Tibial artery (tissue), 4 donors: Measurements from ENCODE around the gene KCNJ6.
A peak's percentile ranks its signal among the peaks of the same experiment; 100 is the strongest.

Experiments used
- DNase-seq, 2 donors: peaks; one replicate each; pipeline ENCODE4 v3.0.0-alpha.2; 2019
- H3K27ac ChIP-seq, 2 donors: fragments of 200-600 bp; sonication (generic) in 1 of 2; 1 replicate in 1 of 2; 2 replicates in 1 of 2; pipeline ENCODE4 v1.5.1; 2018 to 2019; ENCODE audit warnings: mild to moderate bottlenecking in 1 of 2
- H3K27me3 ChIP-seq, 2 donors: fragments of 200-600 bp; sonication (generic) in 1 of 2; one replicate each; pipeline versions ENCODE4 v1.5.1 to v1.6.0; 2016 to 2019
- H3K36me3 ChIP-seq, 3 donors: fragments of 200-600 bp; sonication (generic) in 2 of 3; one replicate each; pipeline ENCODE4 v1.5.1; 2016 to 2019; ENCODE audit warnings: mild to moderate bottlenecking in 2 of 3
- H3K4me1 ChIP-seq, 4 donors: fragments of 200-600 bp; sonication (generic) in 2 of 4; 1 replicate in 3 of 4; 2 replicates in 1 of 4; pipeline ENCODE4 v1.5.1; 2016 to 2019
- H3K4me3 ChIP-seq, 2 donors: fragments of 200-600 bp; sonication (generic) in 1 of 2; 1 replicate in 1 of 2; 2 replicates in 1 of 2; pipeline ENCODE4 v1.5.1; 2018 to 2019; ENCODE audit warnings: mild to moderate bottlenecking in 2 of 2
- H3K9me3 ChIP-seq, 3 donors: fragments of 200-600 bp; sonication (generic) in 1 of 3; one replicate each; pipeline ENCODE4 v1.5.1; 2016 to 2019
- CTCF ChIP-seq, 2 experiments: fragments of 200-600 bp in 1 of 2; fragments of 450-650 bp in 1 of 2; IDR thresholded peaks; one replicate each; pipeline ENCODE4 v1.5.1; 2017 to 2019; ENCODE audit warnings: antibody characterized with exemption in 2 of 2, mild to moderate bottlenecking in 1 of 2, moderate library complexity in 1 of 2
- intact Hi-C: fragments of 100-400 bp; cut with DNase I; formaldehyde crosslinking; loops from one replicate; pipeline ENCODE4 v1.15.0; 2023; ENCODE audit warnings: low total_unique reads

Gene KCNJ6

GRCh38 chr21:37659874-37660273 is 256.4 kb downstream of the KCNJ6 start:
- H3K9me3 ChIP-seq = no peaks in the 10 kb centered on the region
- H3K4me3 ChIP-seq = no peak overlapping the region
- H3K27me3 ChIP-seq = no peaks in the 10 kb centered on the region
- H3K27ac ChIP-seq = peak overlapping the region in 1 of 2 donors; percentile 72
- intact Hi-C loops = no loop called here
- no peak for TF ChIP-seq CTCF (IDR thresholded peaks at IDR 0.05)
- no peak for DNase-seq
- no peaks in the 10 kb centered on the region for H3K36me3 ChIP-seq
- peaks cover 0 to 22% (median 18%) of the 10 kb centered on the region in 4 donors for H3K4me1 ChIP-seq

DNA sequence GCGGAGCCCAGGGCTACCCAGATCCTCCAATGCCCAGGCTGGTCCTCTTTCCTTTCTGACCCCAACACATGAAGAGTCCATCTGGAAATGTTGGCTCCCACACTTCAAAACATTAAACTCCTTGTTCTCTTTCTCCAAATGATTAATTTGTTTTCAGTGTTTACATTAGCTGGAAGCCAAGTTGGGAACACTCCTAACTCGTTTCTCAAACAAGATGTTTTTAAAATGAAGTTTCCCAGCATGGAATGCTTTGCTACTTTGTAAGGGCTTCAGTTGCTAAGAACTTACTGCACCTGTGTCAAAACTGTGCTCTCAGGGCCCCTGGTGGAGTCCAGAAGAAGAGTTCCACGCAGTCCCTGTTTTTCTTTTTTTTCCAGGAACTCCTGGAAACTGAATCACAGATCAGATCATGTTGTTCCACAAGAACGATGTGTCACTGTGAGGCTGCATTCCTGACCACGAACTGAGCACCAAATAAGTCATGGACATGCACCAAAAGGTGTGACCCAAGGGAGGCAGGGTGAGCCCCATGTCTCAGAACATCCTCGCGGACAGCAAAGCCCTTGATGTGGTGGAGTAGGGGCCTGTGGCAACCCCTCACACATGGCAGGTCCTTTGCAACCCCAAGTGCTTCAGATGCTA is 257.3 kb downstream of the KCNJ6 start:
- H3K27ac ChIP-seq = peak overlapping the region; percentile 55 to 72

GRCh38 chr21:37658121-37658816 is 258.0 kb downstream of the KCNJ6 start:
- peaks cover 0 to 22% (median 18%) of the 10 kb centered on the region in 4 donors for H3K4me1 ChIP-seq
- H3K4me3 ChIP-seq = no peak overlapping the region

More for the DNA sequence above, 257.3 kb downstream of the KCNJ6 start:
- peak in 1 of 2 donors; percentile 29 for DNase-seq
- no peaks in the 10 kb centered on the region for H3K36me3 ChIP-seq
- H3K9me3 ChIP-seq = no peaks in the 10 kb centered on the region
- H3K4me1 ChIP-seq = peaks cover 0 to 22% (median 18%) of the 10 kb centered on the region in 4 donors
- no peak overlapping the region for H3K4me3 ChIP-seq
- intact Hi-C loops = no loop called here
- H3K27me3 ChIP-seq = no peaks in the 10 kb centered on the region
- peak; percentile 30 to 49 for TF ChIP-seq CTCF (IDR thresholded peaks at IDR 0.05)

DNA sequence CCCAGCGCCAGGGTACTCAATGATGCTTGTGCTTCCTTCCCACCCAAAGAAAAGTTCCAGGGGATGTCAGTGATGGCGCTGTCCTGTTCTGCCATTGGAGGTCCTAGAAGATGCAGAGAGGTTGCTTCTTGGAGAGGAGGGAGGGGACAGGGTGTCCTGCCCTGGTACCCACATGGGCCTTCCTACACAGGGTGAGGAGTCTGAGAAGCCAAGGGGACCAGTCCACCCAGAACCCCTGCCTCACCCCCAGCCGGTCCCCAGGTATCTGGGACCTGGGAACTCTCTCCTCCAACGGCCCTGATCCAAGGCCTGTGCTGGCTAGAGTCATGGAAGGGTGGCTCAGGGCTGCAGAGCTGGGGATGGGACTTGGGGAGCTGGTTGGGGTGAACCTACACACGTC is 259.4 kb downstream of the KCNJ6 start:
- H3K36me3 ChIP-seq = no peaks in the 10 kb centered on the region
- H3K4me1 ChIP-seq = peaks cover 0 to 22% (median 18%) of the 10 kb centered on the region in 4 donors
- TF ChIP-seq CTCF (IDR thresholded peaks at IDR 0.05) = no peak
- no peaks in the 10 kb centered on the region for H3K9me3 ChIP-seq
- H3K27me3 ChIP-seq = no peaks in the 10 kb centered on the region
- intact Hi-C loops = no loop called here
- no peak for DNase-seq
- H3K4me3 ChIP-seq = no peak overlapping the region
- no peak overlapping the region for H3K27ac ChIP-seq

More at GRCh38 chr21:37658121-37658816, 258.0 kb downstream of the KCNJ6 start:
- intact Hi-C loops = no loop called here
- H3K36me3 ChIP-seq = no peaks in the 10 kb centered on the region
- DNase-seq = no peak
- H3K27me3 ChIP-seq = no peaks in the 10 kb centered on the region
- no peaks in the 10 kb centered on the region for H3K9me3 ChIP-seq
- peak overlapping the region; percentile 55 to 72 for H3K27ac ChIP-seq
- TF ChIP-seq CTCF (IDR thresholded peaks at IDR 0.05) = no peak

- intact Hi-C loops = no loop called here
Measured at GRCh38 chr21:37655611-37656300, 260.5 kb downstream of the KCNJ6 start.

More at GRCh38 chr21:37655611-37656300, 260.5 kb downstream of the KCNJ6 start:
- Histone ChIP-seq H3K36me3 (no peaks in the 10 kb centered on the region), H3K27me3 (no peaks in the 10 kb centered on the region), H3K4me1 (peaks cover 0 to 22% (median 18%) of the 10 kb centered on the region in 4 donors), H3K27ac (no peak overlapping the region), H3K4me3 (no peak overlapping the region), H3K9me3 (no peaks in the 10 kb centered on the region)
- no peak for DNase-seq
- TF ChIP-seq CTCF (IDR thresholded peaks at IDR 0.05) = no peak
